Astrocyte (in vitro differentiated cells and primary cell): ENCODE results near the gene KDF1.

Source experiments
- CTCF ChIP-seq: IDR thresholded peaks from 2 replicates; pipeline ENCODE4 v1.5.1; 2011; ENCODE audit warnings: low read depth, mild to moderate bottlenecking, inconsistent platforms, low read length, moderate library complexity; ENCODE audit not compliant: insufficient read depth
- EZH2 ChIP-seq: IDR thresholded peaks from 2 replicates; pipeline ENCODE4 v1.6.1; 2012; ENCODE audit warnings: mild to moderate bottlenecking, low read length, inconsistent platforms; ENCODE audit not compliant: insufficient read depth

- TF ChIP-seq CTCF (no peak), EZH2 (peak; percentile 100)
Observed at GRCh38 chr1:26959722-26960624, at the start of gene KDF1.
